NCI-H187 (cell line): ENCODE data around the gene ATP6V0E1.

Experiments
- DNase-seq, 2 experiments: peaks; one replicate each; lab custom pipeline; 2025; lab: John Stamatoyannopoulos, UW

The ATP6V0E1 gene

GRCh38 chr5:172983542-172984243 is at the start of gene ATP6V0E1:
Gene ATP6V0E1, plus strand, starts transcription at chr5:172983771. Its CDS starts 90 bp downstream, at chr5:172983861.
- peak; percentile 77 to 81 for DNase-seq

- no peak for DNase-seq
Measured at GRCh38 chr5:172935096-172935495, 48.5 kb upstream of the ATP6V0E1 start.

GRCh38 chr5:172936401-172936800 is 47.2 kb upstream of the ATP6V0E1 start:
- DNase-seq, result no peak

- no peak for DNase-seq
Measured at GRCh38 chr5:172939071-172939470, 44.5 kb upstream of the ATP6V0E1 start.

- DNase-seq, result no peak
Measured at GRCh38 chr5:172939611-172940267, 43.8 kb upstream of the ATP6V0E1 start.

GRCh38 chr5:172940268-172941066 is 43.1 kb upstream of the ATP6V0E1 start:
- no peak for DNase-seq

- DNase-seq, result no peak
Measured at GRCh38 chr5:172941067-172941516, 42.5 kb upstream of the ATP6V0E1 start.

GRCh38 chr5:172942556-172942955 is 41.0 kb upstream of the ATP6V0E1 start:
- DNase-seq, result no peak

GRCh38 chr5:172943283-172943841 is 40.2 kb upstream of the ATP6V0E1 start:
- DNase-seq, result no peak

- no peak for DNase-seq
Measured at GRCh38 chr5:172943906-172944305, 39.7 kb upstream of the ATP6V0E1 start.

GRCh38 chr5:172944741-172945140 is 38.8 kb upstream of the ATP6V0E1 start:
- no peak for DNase-seq

GRCh38 chr5:172945151-172945550 is 38.4 kb upstream of the ATP6V0E1 start:
- DNase-seq, result no peak

- no peak for DNase-seq
Measured at GRCh38 chr5:172946146-172946545, 37.4 kb upstream of the ATP6V0E1 start.

GRCh38 chr5:172949426-172949825 is 34.1 kb upstream of the ATP6V0E1 start:
- DNase-seq, result no peak

- DNase-seq, result no peak
Measured at GRCh38 chr5:172950176-172950965, 33.2 kb upstream of the ATP6V0E1 start.

- DNase-seq, result no peak
Measured at GRCh38 chr5:172951371-172952033, 32.1 kb upstream of the ATP6V0E1 start.

- DNase-seq, result no peak
Measured at GRCh38 chr5:172952034-172952511, 31.5 kb upstream of the ATP6V0E1 start.

- no peak for DNase-seq
Measured at GRCh38 chr5:172953776-172954675, 29.5 kb upstream of the ATP6V0E1 start.

- no peak for DNase-seq
Measured at GRCh38 chr5:172954751-172955159, 28.8 kb upstream of the ATP6V0E1 start.

- no peak for DNase-seq
Measured at GRCh38 chr5:172956228-172956627, 27.3 kb upstream of the ATP6V0E1 start.
